HG02870 (cell line): ENCODE data around the gene PPFIBP1.

Source experiments
- ATAC-seq: cut with Tn5 transposase; IDR thresholded peaks from one replicate; pipeline ENCODE4 v1.9.1; 2021; ENCODE audit warnings: mild to moderate bottlenecking, moderate library complexity; ENCODE audit not compliant: unreplicated experiment

PPFIBP1 gene

DNA sequence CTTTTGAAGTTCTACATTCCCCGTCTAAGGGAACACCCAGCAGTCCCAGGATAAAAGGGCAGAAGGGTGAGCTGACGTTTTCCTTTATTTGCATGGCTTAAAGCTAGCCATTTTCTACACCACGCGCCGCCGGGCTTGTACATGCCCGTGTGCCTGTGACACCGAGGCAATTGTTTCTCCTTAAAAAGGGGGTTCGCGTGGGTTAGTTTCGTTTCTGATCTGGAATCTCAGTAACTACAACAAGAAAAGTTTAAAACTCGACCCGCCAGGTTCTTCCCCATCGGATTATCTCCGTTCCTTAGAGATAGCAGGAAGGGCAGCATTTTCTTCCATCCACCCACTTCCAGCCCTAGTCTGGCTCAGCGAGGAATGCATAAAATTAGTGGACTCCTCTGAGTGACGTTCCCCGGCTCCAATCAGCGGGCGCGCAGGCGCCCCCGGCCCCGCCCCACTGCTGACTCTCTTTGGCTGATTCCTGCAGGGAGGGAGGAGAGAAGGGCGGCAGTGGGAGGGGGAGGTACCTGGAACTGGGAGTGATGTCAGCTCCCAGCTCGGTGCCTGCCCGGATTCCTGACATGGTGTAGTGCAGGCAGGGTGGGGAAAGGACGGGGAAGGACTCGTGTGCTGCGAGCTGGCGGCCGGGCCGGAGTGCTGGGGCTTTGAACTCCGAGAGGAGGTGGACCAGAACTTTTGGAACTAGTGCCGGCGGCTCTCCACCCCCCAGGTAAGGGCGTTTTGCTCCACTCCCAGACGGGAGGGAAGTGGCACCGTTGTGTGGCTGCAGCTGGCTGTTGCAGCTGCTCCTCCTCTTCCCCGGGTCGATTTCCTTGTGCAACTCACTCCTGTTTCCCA, at the start of gene PPFIBP1:
Gene PPFIBP1 (plus strand): TSS at position 565 of the 852 bp plus-strand sequence. CDS start 109,191 bp downstream, outside the sequence.
- ATAC-seq, result peak; percentile 94

DNA sequence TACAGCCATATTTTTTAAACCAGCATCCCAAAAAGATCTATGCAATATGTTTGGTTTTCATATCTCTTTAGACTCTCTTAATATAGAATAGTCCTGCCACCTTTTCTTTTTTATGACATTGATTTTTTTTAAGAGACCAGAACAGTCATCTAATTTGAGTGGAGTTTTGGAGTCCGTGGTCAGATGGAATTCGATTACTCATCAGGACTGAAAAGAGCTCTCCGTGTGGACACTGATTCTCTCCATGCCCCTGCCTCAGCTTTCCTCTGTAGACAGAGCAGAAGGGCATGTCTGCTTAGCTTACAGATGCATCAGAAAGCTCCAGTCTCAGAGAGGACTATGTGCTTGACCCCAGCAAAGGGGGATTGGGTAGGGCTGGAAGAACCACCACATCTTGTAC, 49.7 kb upstream of the PPFIBP1 start:
- ATAC-seq, result no peak

DNA sequence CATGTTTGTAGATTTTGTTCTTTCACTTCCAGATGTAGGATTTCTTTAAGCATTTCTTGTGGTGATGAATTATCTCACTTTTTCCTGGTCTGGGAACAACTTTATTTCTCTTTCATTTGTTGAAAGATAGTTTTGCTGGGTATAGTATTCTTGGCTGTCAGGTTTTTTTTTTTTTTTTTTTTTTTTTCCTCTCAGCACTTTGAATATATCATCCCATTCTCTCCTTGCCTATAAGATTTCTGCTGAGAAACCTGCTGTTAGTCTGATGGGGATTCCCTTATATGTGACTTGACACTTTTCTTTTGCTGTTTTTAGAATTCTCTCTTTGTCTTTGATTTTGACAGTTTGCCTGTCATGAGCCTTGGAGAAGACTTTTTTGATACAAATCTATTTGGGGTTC, 47.0 kb upstream of the PPFIBP1 start:
- no peak for ATAC-seq

DNA sequence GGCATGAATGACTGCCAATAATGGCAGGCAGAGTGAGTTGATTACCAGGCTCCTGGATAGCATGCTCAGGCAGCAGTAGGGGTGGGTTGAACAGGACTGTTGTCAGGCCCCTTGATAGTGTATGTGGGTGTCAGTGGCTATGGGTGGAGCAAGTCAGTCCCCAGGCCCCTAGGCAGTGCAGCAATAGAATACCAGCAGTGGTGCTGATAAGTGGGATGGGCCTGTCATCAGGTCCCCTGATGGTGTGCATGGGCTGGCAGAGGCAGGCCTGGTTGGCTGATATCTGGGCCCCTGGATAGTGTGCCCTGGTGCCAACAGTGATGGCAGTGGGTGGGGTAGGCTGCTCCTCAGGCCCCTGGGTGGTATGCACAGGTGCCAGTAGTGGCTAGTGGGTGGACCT, 45.1 kb upstream of the PPFIBP1 start:
- no peak for ATAC-seq

DNA sequence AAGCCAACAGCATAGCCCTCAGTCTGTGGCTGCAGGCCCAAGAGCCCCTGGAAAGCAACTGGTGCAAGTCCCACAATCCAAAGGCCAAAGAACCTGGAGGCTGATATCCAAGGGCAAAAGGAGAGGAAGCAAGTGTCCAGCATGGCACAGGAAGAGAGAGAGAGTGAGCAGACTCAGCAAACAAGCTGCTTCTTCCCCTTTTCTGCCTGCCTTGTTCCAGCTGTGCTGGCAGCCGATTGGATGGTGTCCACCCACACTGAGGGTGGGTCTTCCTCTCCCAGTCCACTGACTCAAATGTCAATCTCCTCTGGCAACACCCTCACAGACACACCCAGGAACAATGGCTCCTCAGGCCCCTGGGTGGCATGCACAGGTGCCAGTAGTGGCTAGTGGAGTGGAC, 44.0 kb upstream of the PPFIBP1 start:
- no peak for ATAC-seq

DNA sequence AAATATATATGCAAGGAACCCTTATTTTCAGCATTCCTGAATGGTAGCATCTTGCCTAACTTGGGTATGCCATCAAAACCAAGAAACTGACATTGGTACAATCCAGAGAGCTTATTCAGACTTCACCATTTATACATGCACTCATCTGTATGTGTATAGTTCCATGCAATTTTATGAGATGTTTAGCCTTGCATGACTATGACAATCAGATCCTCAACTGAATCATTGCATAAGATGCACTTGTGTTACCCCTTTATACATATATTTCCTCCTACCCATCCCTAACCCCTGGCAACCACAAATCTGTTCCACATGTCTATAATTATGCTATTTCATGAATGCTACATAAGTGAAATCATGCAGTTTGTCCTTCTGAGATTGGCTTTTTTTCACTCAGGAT, 37.0 kb upstream of the PPFIBP1 start:
- no peak for ATAC-seq

DNA sequence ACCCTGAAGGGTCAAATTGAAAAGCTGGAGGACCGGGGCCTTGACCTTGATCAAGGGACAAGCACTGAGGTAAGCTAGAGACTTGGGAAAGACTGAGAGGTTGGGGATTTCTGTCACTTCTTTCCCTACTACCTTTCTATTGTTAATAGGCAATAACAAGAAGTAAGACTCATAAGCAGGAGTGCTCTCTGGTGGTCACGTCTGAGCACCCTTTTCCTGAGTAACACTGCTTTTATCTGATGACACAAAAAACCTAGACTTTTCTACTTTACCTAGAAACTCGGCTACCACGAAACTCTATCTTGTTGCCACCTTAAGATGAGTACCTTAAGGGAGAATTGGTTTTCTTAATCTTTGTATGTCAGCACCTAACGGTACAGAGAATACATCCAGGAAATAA, 35.5 kb upstream of the PPFIBP1 start:
- ATAC-seq, result no peak

DNA sequence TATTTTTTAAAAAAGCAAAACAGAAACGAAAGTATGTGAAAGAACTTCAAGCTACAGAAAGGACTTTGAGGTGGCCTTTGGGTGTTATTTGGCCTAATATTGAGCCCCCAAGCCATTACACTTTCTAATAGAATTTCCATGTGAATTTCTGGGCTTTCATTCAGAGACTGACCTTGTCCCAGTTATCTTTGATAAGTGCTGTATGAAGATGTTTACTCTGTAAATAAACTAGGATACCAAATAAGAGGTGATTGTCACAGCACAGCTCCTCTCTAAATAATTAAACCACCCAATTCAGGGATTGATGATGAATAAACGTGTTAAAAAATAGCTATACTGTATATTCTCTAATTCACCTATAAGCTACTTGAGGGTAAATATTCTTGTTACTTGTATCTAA, 32.8 kb upstream of the PPFIBP1 start:
- no peak for ATAC-seq

DNA sequence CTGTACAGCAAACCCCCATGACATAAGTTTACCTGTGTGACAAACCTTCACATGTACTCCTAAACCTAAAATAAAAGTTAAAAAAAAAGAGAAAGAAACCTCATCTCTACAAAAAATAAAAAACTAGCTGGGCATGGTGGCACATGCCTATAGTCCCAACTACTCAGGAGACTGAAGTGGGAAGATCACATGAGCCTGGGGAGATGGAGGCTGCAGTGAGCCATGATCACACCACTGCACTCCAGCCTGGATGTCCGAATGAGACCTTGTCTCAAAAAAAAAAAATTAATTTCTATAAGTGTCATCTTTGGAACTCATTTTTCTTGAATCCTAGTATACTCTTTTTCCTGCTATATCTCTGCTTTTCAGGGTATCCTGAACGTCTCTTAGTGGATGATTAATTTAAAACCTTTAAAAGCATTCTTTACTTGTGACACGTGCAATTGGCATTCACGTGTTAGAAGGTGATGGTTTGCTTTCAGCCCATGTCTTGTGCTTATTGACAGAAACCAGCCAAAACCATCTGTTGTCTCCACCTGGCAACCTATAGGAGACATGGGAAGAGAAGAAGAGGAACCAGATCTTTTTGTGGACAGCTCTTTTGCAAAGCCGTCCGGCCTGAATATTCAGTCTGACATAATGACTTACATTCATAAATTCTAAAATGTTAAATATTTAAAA, 30.6 kb upstream of the PPFIBP1 start:
- ATAC-seq, result no peak

DNA sequence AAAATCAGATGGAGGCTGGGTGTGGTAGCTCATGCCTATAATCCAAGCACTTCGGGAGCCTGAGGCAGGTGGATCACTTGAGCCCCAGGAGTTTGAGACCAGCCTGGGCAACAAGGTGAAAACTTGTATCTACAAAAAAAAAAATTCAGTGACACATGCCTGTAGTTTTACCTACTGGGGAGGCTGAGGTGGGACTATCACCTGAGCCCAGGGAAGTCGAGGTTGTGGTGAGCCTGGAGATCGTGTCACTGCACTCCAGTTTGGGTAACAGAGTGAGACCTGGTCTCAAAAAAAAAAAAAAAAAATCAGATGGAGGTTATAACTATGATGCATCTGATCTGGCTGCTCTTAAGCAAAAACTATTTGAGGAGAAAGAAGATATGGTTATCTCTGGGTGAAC, 26.6 kb upstream of the PPFIBP1 start:
- ATAC-seq, result no peak

DNA sequence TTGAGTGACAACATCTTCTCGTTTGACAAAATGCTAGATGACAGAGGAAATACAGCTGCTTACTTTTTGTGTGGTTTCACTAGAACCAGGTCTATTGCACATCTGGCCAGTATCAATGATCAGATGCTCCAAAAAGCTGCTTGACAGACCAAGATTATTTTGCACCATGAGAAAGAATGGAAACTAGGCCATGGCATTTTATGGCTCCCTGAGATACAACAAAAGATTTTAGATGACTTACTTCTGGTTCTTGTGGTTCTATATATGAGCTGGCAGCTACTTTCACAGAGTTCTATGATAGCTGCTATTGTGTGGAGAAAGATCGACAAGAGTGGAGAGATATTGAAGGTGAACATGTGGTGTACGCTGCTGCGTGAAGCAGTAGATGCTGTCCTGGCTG, 25.9 kb upstream of the PPFIBP1 start:
- peak; percentile 82 for ATAC-seq

DNA sequence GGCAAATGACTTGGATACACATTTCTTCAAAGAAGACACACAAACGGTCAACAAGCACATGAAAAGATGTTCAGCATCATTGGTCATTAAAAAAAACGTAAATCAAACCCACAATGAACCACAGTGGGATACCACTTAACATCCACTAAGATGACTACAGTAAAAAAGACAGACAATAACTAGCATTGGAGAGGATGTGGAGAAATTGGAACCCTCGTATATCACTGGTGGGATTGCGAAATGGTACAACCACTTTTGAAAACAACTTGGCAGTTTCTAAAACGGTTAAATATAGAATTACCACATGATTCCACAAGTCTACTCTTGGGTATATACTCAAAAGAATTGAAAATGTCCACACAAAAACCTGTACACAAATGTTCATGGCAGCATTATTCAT, 25.2 kb upstream of the PPFIBP1 start:
- ATAC-seq, result no peak

DNA sequence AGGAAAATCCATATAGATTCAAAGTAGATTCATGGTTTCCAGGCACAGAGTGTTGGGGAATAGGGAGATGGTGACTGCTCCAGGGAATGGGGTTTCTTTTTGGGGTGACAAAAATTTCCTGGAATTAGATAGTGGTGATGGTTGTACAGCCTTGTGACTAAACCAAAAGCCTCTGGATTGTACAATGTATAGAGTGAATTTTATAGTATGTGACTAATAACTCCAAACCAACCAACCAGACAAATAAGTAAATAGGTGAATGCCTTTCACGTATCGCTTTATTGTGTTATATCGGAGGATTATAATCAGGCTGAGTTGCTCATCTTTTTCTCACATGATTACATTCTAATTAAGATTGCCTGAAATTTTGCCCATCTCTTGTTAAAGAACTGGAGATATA, 24.6 kb upstream of the PPFIBP1 start:
- ATAC-seq, result no peak

DNA sequence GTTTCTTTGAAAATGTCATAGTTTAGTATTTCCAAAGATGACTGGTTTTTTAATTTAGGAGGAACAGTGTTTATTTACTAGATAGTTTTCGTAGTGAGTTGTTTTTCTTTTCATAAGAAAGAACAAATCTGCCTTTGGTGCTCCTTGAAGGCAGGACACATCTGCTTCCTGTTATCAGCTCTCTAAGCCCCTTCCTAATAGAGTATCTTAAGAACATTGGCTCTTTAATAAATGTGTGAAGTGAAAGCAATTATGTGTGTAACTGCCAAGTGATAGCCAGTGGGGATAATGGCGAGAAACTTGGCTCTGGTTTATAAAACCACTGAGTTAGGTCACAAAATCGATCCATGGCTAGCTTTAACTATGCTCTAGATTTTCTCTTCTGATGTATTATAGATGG, 23.5 kb upstream of the PPFIBP1 start:
- no peak for ATAC-seq

DNA sequence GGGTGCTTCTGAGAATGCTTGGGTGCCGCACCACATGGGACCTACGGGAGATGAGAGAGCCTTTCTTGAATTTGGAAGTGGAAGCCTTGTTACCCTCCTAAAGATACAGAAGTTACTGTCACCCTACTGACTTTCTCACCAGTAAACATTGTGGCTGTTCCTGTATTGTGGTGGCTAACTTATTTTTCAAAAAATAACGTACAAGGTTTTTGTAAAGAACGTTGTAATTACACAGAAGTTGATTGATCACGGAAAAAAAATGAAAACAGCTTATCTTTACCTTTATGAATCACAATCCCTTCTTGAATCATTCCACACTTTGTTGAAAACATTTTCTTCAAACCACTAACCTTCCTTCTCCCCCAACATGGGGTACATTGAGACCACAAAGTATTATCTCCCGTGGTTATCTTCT, 22.0 kb upstream of the PPFIBP1 start:
- ATAC-seq, result no peak

DNA sequence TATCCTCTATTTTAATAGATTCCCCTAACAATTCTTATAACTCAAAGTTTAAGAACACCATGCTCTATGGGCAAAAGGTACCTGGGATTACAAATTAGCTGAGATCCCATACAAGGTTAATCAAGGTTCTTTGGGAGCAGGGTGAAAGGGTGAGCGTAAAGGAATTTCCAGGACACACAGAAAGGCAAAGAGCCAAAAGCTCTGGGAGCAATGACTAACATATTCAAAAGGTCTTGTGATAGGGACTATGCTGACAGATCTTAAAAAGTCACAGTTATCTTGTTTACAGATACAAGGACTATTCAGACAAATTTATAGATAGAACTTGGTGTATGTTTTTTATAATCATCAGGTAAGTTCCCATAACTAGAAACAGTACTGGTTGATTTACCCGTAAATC, 19.5 kb upstream of the PPFIBP1 start:
- no peak for ATAC-seq

DNA sequence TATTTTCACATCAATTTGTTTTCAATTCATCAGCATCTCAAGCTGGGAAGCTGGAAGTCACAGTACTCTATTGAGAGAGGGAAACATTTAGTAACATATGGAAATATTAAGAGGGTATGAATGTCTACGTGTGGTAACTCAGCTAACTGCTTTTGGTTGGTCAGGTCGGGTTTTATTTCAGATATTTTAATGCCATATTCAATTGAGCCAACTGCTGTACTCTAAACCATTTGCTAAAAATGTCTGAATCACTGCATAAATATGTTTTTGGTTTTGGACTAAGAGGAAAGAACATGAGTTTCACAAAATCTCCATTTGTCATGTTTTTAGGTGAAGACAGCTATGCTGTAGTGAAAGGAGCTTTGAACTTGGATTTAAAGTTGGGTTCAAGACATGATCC, 18.9 kb upstream of the PPFIBP1 start:
- no peak for ATAC-seq

DNA sequence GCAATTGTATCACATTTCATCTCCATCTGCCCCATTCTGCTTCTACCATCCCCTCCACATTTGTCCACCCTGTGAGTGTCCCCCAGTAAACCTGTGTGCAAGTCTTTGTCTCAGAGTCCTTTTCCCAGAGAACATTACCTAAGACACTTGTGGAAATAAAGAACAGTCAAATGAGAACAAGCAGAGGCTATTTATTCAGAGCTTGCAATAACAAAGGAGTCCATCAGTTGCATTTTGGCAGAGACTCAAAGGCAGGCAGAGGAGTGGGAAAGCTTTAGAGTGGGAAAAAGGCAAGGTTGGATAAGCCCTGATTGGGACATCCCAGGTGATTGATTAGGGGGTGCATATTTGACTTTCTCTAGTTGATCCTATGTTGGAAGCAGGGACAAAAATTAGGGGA, 18.2 kb upstream of the PPFIBP1 start:
- no peak for ATAC-seq

DNA sequence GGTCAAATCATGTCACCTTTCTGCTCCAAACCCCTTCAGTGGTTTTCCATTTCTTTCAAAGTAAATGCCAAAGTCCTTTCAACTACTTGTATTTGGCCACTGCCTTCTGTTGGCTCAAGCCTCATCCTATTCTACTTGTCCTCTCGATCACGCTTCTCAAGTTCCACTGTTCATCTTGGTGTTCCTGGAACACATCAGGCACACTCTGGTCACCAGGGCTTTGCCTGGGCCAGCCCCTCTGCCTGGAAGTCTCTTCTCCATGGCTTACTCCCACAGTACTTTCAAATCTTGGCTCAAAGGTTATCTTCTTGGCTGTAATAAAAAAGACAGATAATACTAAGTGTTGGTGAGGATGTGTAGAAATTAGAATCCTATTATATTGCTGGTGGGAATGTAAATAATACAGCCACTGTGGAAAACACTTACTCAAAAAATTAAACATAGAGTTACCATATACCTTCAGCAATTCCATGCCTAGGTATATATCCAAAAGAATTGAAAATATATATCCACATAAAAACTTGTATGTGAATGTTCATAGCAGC, 17.3 kb upstream of the PPFIBP1 start:
- ATAC-seq, result no peak

DNA sequence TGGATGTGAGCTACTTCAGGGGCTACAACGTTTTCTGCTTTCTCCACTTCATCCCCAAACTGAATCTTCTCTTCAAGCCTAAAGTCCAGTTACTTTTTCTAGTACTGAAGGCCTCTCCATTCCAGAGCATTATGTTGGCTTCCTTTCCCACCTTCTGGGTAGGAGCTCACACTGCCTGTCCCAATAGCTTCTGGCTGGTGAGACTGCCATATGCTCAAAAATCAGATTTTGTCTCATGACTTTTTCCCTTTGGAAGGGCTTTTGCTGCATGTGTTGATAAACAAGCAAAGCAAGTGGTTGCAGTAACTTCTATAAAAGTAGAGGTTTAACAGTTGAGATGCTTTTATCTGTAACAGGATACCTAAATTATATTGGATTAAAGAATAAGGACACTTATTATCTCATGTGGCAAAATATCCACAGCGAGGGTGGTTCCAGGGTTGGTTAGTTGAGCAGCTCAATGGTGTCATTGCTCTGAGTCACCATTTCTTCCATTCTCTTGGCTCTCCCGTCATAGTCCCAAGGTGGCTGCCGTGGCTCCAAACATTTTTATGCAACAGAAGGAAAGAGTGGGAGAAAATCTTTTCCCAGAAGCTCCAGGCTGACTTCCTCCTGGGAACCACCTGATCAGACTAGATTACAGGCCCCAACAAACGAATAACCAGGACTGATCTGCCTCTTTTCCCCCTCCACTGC, 15.1 kb upstream of the PPFIBP1 start:
- no peak for ATAC-seq

DNA sequence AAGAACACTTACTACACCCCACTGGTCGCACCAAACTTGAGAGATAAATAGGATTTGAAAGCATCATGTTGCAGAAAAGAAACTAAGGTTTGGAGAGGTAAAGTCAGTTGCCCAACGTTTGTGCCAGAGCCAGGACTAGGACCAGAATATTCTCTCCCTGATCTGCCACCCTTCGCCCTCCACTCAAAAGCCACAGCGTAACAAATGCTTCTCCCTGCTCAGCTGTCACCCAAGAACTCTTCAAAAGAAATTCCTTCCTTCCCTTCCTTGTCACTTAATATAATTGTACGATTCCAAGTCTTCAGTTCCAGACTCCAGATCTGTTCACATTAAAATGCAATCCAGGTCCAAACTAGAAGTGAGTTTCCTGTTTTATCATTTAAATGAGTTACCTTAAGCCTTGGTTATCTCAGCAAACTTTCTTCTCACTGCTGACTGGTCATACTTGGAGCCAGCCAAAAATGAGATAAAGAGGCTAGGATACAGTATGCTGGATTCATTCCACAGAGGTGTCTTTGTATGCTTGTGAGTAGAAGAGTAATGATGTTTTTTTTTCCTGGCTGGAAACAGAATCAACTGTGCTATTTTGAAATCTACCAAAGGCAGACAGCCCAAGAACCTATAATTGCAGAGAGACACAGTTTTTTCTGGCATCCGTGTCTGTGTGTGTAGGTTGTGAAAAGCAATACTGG, 12.8 kb upstream of the PPFIBP1 start:
- no peak for ATAC-seq
